EH (cell line): ENCODE measurements around the gene AQP11.
"Not testable (repeated sequence)": the region's sequence is repeated elsewhere in the genome, so short reads cannot be mapped to it uniquely, and the experiment has no call there.

Source experiments
- DNase-seq: peaks from one replicate; pipeline ENCODE4 v3.0.0-alpha.2; 2015; ENCODE audit warnings: low read depth

The AQP11 gene

DNA sequence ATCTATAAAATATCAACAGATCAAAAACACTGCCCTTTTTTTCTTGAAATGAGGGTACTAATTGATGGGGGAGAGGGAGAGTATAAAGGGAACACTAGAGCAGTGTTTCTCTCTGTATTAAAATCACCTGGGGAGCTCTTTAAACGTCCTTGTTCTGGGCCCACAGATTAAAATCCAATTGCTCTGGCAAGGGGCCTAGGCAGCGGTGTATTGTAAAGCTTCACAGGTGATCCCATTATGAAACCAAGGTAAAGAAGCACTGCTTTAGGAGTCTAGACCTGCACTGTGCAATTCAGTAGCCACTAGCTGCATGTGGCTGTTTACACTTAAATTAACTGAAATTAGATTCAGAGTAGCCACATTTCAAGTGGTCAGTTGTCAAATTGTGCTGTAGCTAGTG, 3.0 kb downstream of the AQP11 start:
- DNase-seq: no peak

DNA sequence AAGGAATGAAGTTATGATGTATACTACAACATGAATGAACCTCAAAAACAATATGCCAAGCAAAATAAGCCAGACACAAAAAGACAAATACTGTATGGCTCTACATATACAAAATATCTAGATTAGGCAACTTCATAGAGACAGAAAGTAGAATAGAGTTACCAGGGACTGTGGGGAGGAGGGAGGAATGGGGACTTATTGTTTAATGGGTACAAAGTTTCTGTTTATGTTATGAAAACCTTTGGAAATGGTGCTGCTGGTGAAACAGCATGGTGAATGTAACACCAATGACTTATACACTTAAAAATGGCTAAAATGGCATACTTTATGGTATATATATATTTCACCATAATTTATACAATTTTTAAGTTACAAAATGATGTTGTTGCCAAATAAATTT, 4.1 kb downstream of the AQP11 start:
- no peak for DNase-seq

- DNase-seq: peak; percentile 80
Measured at GRCh38 chr11:77596626-77597025, 6.9 kb downstream of the AQP11 start.

GRCh38 chr11:77598195-77598594, 8.4 kb downstream of the AQP11 start:
- no peak for DNase-seq

DNA sequence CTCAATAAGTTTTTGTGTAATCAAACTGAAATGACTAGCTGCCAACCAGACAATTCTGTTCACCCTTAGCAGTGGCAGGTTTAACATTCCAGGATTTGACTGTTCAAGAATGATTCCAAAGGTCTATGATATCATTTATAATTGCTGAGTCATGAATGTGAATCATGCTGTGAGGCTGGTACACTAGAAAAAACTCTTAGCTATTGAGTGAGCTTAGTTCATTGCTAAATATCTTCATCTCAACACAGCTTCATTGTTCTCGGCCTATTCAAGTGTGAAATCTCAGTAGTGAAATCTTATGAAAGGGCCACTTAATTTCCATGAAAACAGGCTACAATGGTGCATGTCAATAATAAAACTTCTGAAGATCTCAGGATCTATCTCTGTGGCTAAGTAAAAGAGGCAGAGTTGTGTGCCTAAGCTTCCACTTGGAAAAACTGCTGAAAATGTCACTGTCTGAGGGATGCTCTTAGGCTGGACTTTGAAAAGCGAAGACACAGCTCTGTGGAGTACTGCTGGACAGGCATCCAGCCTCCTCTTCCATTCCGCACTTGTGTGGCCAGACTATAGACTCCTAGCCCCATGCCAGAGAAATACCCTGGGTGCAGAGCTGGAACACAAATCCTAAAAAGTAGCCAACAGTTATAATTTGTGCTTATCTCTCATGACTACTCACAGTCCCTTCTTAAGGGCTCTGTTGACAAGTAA, 12.8 kb downstream of the AQP11 start:
- DNase-seq: peak; percentile 90

- no peak for DNase-seq
Measured at GRCh38 chr11:77604281-77604680, 14.5 kb downstream of the AQP11 start.

DNA sequence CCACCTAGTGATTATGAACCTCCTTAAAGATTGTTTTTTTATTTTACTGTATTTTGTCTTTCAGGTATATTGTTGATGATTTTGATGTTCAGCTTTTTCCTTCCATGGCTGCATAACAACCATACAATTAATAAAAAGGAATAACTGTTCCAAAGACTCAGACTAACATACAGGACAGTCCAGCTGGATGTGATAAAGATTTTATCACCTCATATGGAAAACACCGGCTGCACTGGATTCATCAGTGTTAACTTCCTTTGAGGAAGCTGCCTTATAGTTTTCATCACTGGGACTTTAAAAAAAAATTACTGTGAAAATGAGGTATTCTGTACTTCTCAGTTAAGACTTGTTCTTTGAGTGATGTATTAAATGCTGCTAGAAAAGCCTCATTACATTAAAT, 19.5 kb downstream of the AQP11 start:
- DNase-seq: no peak

DNA sequence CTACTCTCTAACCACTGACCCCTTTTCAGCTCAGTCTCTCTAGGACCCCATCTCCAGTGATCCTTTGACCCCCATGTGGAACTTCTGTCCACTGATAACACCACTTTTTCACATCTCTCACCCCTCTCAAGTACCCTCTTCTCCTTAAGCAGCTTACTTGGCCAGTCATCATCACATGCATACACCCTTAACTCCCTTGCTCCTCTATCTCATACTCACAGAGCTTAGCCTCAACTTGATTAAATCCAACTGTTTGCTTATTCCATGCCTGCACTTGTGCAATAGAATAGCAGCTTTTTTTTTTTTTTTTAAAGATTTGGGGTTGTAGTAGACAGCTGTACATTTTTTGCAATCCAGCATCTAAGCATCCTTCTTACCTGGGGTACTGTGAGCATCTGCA, 22.2 kb downstream of the AQP11 start:
- no peak for DNase-seq

DNA sequence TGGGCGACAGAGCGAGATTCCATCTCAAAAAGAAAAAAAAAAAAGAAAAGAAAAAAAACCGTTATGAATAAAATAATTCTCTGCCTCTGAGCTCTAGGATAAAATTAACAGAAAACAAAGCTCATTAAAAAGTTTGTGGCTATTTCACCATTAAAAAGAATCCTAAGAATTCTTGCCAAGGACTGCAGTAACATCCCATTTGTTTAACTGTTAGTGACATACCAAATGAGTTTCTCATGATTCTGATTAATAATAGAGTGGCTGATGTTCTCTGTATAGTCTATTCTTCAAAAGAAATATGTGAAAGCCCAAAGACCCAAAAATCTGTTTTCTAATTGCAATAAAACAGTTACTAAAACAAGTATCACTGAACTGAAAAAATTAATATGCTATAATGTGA, 28.1 kb downstream of the AQP11 start:
- peak; percentile 83 for DNase-seq

DNA sequence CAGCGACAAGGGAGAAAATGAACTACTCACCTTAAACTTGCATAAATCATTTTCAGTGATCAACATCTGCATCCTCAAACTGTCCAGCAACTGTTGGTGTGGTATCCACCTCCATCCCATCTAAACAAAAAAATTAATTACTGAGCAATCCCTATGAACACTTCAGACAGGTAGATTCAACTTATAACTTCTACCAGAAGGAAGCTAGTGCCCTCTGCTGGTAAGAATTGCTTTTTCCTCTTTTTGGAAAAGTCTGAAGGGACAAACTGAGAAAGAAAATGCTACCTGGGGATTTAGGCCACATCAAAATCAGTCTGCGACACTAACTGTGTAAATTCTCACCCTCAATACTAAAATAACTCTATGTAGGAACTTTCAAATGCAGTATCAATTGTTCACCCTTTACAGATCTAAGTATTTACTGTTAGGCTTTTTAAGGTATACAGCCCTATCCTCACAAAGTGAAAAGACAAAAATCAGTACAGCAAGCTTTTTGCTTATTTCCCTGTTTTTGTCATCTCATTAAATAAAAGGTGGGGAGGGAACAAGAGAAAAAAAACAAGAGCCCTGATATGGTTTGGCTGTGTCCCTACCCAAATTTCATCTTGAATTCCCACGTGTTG, 29.9 kb downstream of the AQP11 start:
- peak; percentile 53 for DNase-seq

GRCh38 chr11:77630157-77630710, 40.5 kb downstream of the AQP11 start:
- DNase-seq: no peak

GRCh38 chr11:77633926-77634325, 44.2 kb downstream of the AQP11 start:
- not testable (repeated sequence) for DNase-seq

DNA sequence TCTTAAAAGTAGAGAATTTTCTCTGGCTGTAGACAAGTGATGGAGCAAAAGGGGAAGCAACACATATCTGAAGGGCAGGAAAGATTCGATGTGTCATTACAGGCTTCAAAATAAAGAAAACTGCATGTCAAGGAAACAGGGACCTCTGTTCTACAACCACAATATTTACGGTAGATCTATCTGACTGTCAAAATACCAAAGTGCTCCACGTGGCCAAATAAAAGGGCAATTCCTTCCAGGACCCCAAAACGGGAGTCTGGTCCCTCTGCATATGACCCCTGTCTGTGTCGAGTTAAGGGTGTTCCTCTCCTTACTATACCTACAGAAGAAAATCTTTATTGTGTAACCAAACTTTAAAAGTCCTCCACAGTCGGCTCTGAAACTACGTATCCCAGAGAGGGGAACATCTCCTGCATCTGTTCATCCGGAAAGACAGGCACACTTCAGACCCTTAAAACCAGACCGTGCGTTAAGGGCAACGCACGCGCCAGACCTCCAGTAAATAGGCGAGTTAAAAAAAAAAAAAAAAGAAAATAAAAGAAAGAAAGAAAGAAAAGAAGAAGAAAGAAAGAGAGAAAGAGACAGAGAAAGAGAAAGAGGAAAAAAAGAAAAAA, 47.1 kb downstream of the AQP11 start:
- DNase-seq: no peak

- peak; percentile 90 for DNase-seq
Measured at GRCh38 chr11:77637345-77638165, 47.8 kb downstream of the AQP11 start, which contains the start of gene CLNS1A. TSS of gene CLNS1A (minus strand) at chr11:77637794. CDS start at chr11:77637714, 80 bp downstream.

- no peak for DNase-seq
Measured at GRCh38 chr11:77642228-77642627, 52.5 kb downstream of the AQP11 start.

DNA sequence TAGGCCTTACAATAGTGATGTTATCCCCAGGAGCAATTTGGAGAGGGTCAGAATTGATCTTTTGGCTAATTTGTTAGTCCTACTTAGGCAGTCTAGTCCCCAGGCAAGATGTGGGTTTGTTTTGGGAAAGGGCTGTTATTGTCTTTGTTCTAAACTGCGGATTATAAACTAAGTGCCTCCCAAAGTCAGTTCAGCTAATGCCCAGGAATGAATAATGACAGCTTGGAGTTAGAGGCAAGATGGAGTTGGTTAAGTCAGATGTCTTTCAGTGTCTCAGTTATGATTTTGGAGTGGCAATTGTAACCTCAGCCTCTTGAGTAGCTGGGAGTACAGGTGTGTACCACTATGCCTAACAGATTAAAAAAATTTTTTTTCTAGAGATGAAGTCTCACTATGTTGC, 55.1 kb downstream of the AQP11 start:
- no peak for DNase-seq

GRCh38 chr11:77647654-77648305, 58.0 kb downstream of the AQP11 start:
- DNase-seq: peak; percentile 52

- DNase-seq: no peak
Measured at GRCh38 chr11:77650123-77650522, 60.4 kb downstream of the AQP11 start.

DNA sequence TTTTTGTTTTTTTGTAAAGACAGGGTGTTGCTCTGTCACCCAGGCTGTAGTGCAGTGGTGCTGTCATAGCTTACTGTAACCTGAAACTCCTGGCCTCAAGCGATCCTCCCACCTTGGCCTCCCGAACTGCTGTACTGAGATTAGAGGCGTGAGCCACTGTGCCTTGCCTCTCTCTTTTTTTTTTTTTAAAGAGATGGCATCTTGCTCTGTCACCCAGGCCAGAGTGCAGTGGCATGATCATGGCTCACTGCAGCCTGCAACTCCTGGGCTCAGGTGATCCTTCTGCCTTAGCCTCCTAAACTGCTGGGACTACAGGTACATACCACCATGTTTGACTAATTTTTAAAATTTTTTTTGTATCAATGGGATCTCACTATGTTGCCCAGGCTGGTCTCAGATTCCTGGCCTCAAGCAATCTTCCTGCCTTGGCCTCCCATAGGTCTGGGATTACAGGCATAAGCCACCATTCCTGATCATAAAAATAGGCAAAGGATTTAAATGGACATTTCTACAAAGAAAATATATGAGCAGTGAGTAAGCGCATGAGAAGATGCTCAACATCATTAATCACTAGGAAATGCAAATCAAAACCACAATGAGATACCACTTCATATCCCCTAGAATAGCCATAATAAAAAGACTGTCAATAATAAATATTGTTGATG, 65.1 kb downstream of the AQP11 start:
- DNase-seq: peak; percentile 75

DNA sequence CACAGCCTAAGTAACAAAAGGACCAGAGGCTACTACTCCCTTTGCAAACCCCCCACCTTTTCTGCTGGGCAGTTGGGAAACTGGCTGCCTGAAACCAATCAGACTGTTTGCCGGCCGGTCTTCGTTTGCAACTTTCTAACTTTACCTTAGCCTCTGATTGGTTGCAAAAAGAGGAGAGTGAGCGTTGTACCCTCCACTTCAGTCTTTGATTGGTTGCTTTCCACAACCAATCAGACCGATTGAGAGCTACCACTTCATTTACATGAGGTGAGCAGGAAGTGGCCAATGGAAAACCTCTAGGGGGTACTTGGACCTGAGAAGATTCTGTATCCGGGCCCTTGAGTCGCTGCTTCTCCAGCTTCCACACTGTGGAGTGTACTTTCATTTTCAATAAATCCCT, 66.6 kb downstream of the AQP11 start:
- DNase-seq: no peak
